Eye (tissue), 1 donor: Measurements from ENCODE around the gene CYP2R1.

Experiments
- DNase-seq: peaks from one replicate; pipeline ENCODE4 v3.0.0-alpha.2; 2015

Gene CYP2R1

GRCh38 chr11:14892036-14892556 lies at the start of gene CYP2R1:
TSS of gene CYP2R1 (minus strand) at chr11:14892231. CDS start at chr11:14892205, 26 bp downstream.
- peak; percentile 97 for DNase-seq

- no peak for DNase-seq
Measured at GRCh38 chr11:14938936-14939335, 46.9 kb upstream of the CYP2R1 start.

- no peak for DNase-seq
Measured at GRCh38 chr11:14934641-14935351, 42.8 kb upstream of the CYP2R1 start.

GRCh38 chr11:14932447-14932846 lies 40.4 kb upstream of the CYP2R1 start:
- DNase-seq = no peak

GRCh38 chr11:14930369-14930768 lies 38.3 kb upstream of the CYP2R1 start:
- no peak for DNase-seq

- no peak for DNase-seq
Measured at GRCh38 chr11:14927146-14927545, 35.1 kb upstream of the CYP2R1 start.

- no peak for DNase-seq
Measured at GRCh38 chr11:14924318-14924717, 32.3 kb upstream of the CYP2R1 start.

- DNase-seq = no peak
Measured at GRCh38 chr11:14916403-14916802, 24.4 kb upstream of the CYP2R1 start.

GRCh38 chr11:14914536-14914935 lies 22.5 kb upstream of the CYP2R1 start:
- no peak for DNase-seq

- DNase-seq = peak; percentile 79
Measured at GRCh38 chr11:14908214-14908880, 16.3 kb upstream of the CYP2R1 start.

- DNase-seq = peak; percentile 79
Measured at GRCh38 chr11:14907411-14908213, 15.6 kb upstream of the CYP2R1 start.

GRCh38 chr11:14906993-14907392 lies 15.0 kb upstream of the CYP2R1 start:
- no peak for DNase-seq

GRCh38 chr11:14906578-14906977 lies 14.5 kb upstream of the CYP2R1 start:
- peak; percentile 7 for DNase-seq

GRCh38 chr11:14905104-14906033 lies 13.3 kb upstream of the CYP2R1 start:
- peak; percentile 85 for DNase-seq

- peak; percentile 91 for DNase-seq
Measured at GRCh38 chr11:14904745-14905103, 12.7 kb upstream of the CYP2R1 start.

- no peak for DNase-seq
Measured at GRCh38 chr11:14902650-14903350, 10.8 kb upstream of the CYP2R1 start.

- no peak for DNase-seq
Measured at GRCh38 chr11:14898906-14899305, 6.9 kb upstream of the CYP2R1 start.

- no peak for DNase-seq
Measured at GRCh38 chr11:14898355-14898754, 6.3 kb upstream of the CYP2R1 start.

- no peak for DNase-seq
Measured at GRCh38 chr11:14894657-14895598, 2.9 kb upstream of the CYP2R1 start.

GRCh38 chr11:14892577-14892976 lies 546 bp upstream of the CYP2R1 start:
- no peak for DNase-seq
